HEK293 (cell line): ENCODE measurements around the gene FRMPD2.
A peak's percentile ranks its signal among the peaks of the same experiment; 100 is the strongest.

ENCODE experiments used
- CTCF ChIA-PET: fragments of 350-600 bp; formaldehyde crosslinking; extraction: SDS; loops from one replicate; lab custom pipeline; 2021; ENCODE audit warnings: antibody characterized with exemption; lab: Yijun Ruan, JAX
- POLR2A ChIA-PET: fragments of 300-600 bp; formaldehyde crosslinking; extraction: SDS; loops from one replicate; lab custom pipeline; 2020; ENCODE audit warnings: antibody characterized with exemption, inconsistent platforms; lab: Yijun Ruan, JAX
- H3K27ac ChIP-seq: fragments of 200-500 bp; sonication (Bioruptor generic); 2 replicates; pipeline ENCODE4 v1.5.1; 2014; ENCODE audit warnings: low read depth, low read length, control low read depth, inconsistent platforms; ENCODE audit errors: extremely low read depth
- H3K36me3 ChIP-seq, 2 experiments: fragments of 200-500 bp in 1 of 2; sonication (Bioruptor generic) in 1 of 2; 1 replicate in 1 of 2; 2 replicates in 1 of 2; pipeline ENCODE4 v1.5.1; 2014 to 2017; ENCODE audit warnings: inconsistent platforms in 2 of 2, low read length in 2 of 2; ENCODE audit not compliant: control insufficient read depth in 2 of 2, insufficient read depth in 1 of 2
- H3K4me1 ChIP-seq: fragments of 200-500 bp; sonication (Bioruptor generic); 2 replicates; pipeline ENCODE4 v1.5.1; 2014; ENCODE audit warnings: mild to moderate bottlenecking, low read length, inconsistent platforms; ENCODE audit not compliant: control insufficient read depth, insufficient read depth
- H3K4me3 ChIP-seq: 2 replicates; pipeline ENCODE4 v1.5.1; 2011; ENCODE audit warnings: low read depth, mild to moderate bottlenecking, control low read depth, low read length, moderate library complexity
- H3K9me3 ChIP-seq: fragments of 200-500 bp; sonication (Bioruptor generic); 2 replicates; pipeline ENCODE4 v1.5.1; 2014; ENCODE audit warnings: low read depth, low read length, inconsistent platforms; ENCODE audit not compliant: control insufficient read depth, insufficient read depth
- EGR2 ChIP-seq: fragments of 450-650 bp; formaldehyde crosslinking; IDR thresholded peaks from 2 replicates; pipeline ENCODE4 v1.5.1; 2016; ENCODE audit warnings: low read depth, missing biosample characterization, missing genetic modification characterization
- HOXC10 ChIP-seq: sonication (generic); formaldehyde crosslinking; IDR thresholded peaks from 2 replicates; pipeline ENCODE4 v1.8.1; 2023; ENCODE audit warnings: mild to moderate bottlenecking, missing genetic modification reagents
- ZBTB20 ChIP-seq: fragments of 450-650 bp; formaldehyde crosslinking; IDR thresholded peaks from 2 replicates; pipeline ENCODE4 v1.5.1; 2016; ENCODE audit warnings: missing biosample characterization, missing genetic modification characterization
- ZBTB26 ChIP-seq: fragments of 450-650 bp; formaldehyde crosslinking; optimal IDR thresholded peaks from 2 replicates; pipeline ENCODE3; 2016; ENCODE audit warnings: missing biosample characterization, mild to moderate bottlenecking, missing genetic modification characterization
- ZBTB49 ChIP-seq: fragments of 450-650 bp; formaldehyde crosslinking; IDR thresholded peaks from 2 replicates; pipeline ENCODE4 v1.5.1; 2016; ENCODE audit warnings: missing biosample characterization, missing genetic modification characterization, low read depth
- ZEB2 ChIP-seq: fragments of 450-650 bp; formaldehyde crosslinking; IDR thresholded peaks from 2 replicates; pipeline ENCODE4 v1.5.1; 2016; ENCODE audit warnings: missing biosample characterization, missing genetic modification characterization
- ZFHX2 ChIP-seq: fragments of 450-650 bp; formaldehyde crosslinking; conservative IDR thresholded peaks from 2 replicates; pipeline ENCODE4 v1.5.1; 2016; ENCODE audit warnings: missing biosample characterization, missing genetic modification characterization
- ZNF121 ChIP-seq: fragments of 450-650 bp; formaldehyde crosslinking; IDR thresholded peaks from 2 replicates; pipeline ENCODE4 v1.5.1; 2016; ENCODE audit warnings: missing biosample characterization, missing genetic modification characterization
- ZNF140 ChIP-seq: fragments of 450-650 bp; formaldehyde crosslinking; IDR thresholded peaks from 2 replicates; pipeline ENCODE4 v1.5.1; 2016; ENCODE audit warnings: missing biosample characterization, missing genetic modification characterization
- ZNF146 ChIP-seq: fragments of 450-650 bp; formaldehyde crosslinking; IDR thresholded peaks from 2 replicates; pipeline ENCODE4 v1.5.1; 2016; ENCODE audit warnings: missing biosample characterization, missing genetic modification characterization
- ZNF169 ChIP-seq: fragments of 450-650 bp; formaldehyde crosslinking; IDR thresholded peaks from 2 replicates; pipeline ENCODE4 v1.5.1; 2016; ENCODE audit warnings: missing biosample characterization, missing genetic modification characterization
- ZNF280C ChIP-seq: fragments of 450-650 bp; formaldehyde crosslinking; IDR thresholded peaks from 2 replicates; pipeline ENCODE4 v1.5.1; 2016; ENCODE audit warnings: missing biosample characterization, missing genetic modification characterization
- ZNF292 ChIP-seq: fragments of 450-650 bp; formaldehyde crosslinking; IDR thresholded peaks from 2 replicates; pipeline ENCODE4 v1.5.1; 2016; ENCODE audit warnings: low read depth, missing biosample characterization, missing genetic modification characterization, borderline replicate concordance
- ZNF350 ChIP-seq: fragments of 450-650 bp; formaldehyde crosslinking; IDR thresholded peaks from 2 replicates; pipeline ENCODE4 v1.5.0; 2017; ENCODE audit warnings: missing biosample characterization, mild to moderate bottlenecking, missing genetic modification characterization
- ZNF473 ChIP-seq: fragments of 450-650 bp; formaldehyde crosslinking; IDR thresholded peaks from 2 replicates; pipeline ENCODE4 v1.5.1; 2017; ENCODE audit warnings: missing biosample characterization, missing genetic modification characterization
- ZNF530 ChIP-seq: fragments of 450-650 bp; formaldehyde crosslinking; IDR thresholded peaks from 2 replicates; pipeline ENCODE4 v1.5.1; 2016; ENCODE audit warnings: low read depth, missing biosample characterization, missing genetic modification characterization
- ZNF621 ChIP-seq: fragments of 450-650 bp; formaldehyde crosslinking; IDR thresholded peaks from 2 replicates; pipeline ENCODE4 v1.5.1; 2017; ENCODE audit warnings: missing biosample characterization, missing genetic modification characterization
- ZNF626 ChIP-seq: fragments of 450-650 bp; sonication (Bioruptor Pico); formaldehyde crosslinking; IDR thresholded peaks from 2 replicates; pipeline ENCODE4 v1.5.1; 2018; ENCODE audit warnings: missing biosample characterization, missing genetic modification characterization, inconsistent platforms
- ZNF777 ChIP-seq: fragments of 450-650 bp; formaldehyde crosslinking; IDR thresholded peaks from 2 replicates; pipeline ENCODE4 v1.5.1; 2017; ENCODE audit warnings: missing biosample characterization, missing genetic modification characterization, borderline replicate concordance
- ZNF791 ChIP-seq: fragments of 450-650 bp; formaldehyde crosslinking; IDR thresholded peaks from 2 replicates; pipeline ENCODE4 v1.5.1; 2016; ENCODE audit warnings: missing biosample characterization, missing genetic modification characterization
- ZNF837 ChIP-seq: fragments of 450-650 bp; formaldehyde crosslinking; IDR thresholded peaks from 2 replicates; pipeline ENCODE4 v1.5.1; 2016; ENCODE audit warnings: missing biosample characterization, missing genetic modification characterization
- TF ChIP-seq, protein P1 (sequence below): fragments of 450-650 bp; formaldehyde crosslinking; IDR thresholded peaks from 2 replicates; pipeline ENCODE4 v1.5.1; 2016; ENCODE audit warnings: missing biosample characterization, missing genetic modification characterization

Gene FRMPD2

GRCh38 chr10:48257407-48257961 lies 17.0 kb downstream of the FRMPD2 start:
- POLR2A ChIA-PET, result interaction anchor here (1.7 kb wide), 1 partner anchor 14 kb away, joined by 3 read pairs; no protein-coding TSS in a partner anchor
- TF ChIP-seq ZNF791 (tag by site-specific recombination), result no peak
- TF ChIP-seq ZNF146 (tag by site-specific recombination), result no peak
- no peak for TF ChIP-seq ZNF292 (tag by site-specific recombination)
- TF ChIP-seq ZNF837, result no peak
- no peak for TF ChIP-seq ZNF350 (tag by site-specific recombination)
- no peak for TF ChIP-seq ZEB2
- TF ChIP-seq ZNF473 (tag by site-specific recombination), result no peak
- no peak for TF ChIP-seq ZNF626 (tag by site-specific recombination)
- no peak for TF ChIP-seq HOXC10
- TF ChIP-seq, protein P1, sequence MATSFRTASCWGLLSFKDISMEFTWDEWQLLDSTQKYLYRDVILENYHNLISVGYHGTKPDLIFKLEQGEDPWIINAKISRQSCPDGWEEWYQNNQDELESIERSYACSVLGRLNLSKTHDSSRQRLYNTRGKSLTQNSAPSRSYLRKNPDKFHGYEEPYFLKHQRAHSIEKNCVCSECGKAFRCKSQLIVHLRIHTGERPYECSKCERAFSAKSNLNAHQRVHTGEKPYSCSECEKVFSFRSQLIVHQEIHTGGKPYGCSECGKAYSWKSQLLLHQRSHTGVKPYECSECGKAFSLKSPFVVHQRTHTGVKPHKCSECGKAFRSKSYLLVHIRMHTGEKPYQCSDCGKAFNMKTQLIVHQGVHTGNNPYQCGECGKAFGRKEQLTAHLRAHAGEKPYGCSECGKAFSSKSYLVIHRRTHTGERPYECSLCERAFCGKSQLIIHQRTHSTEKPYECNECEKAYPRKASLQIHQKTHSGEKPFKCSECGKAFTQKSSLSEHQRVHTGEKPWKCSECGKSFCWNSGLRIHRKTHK (tag by site-specific recombination), result no peak
- no peak for TF ChIP-seq ZNF169
- no peak for TF ChIP-seq ZBTB20
- TF ChIP-seq ZNF621, result no peak
- no peak overlapping the region for H3K4me3 ChIP-seq
- no peaks in the 10 kb centered on the region for H3K9me3 ChIP-seq
- H3K4me1 ChIP-seq, result no peaks in the 10 kb centered on the region
- no peak overlapping the region for H3K27ac ChIP-seq
- H3K36me3 ChIP-seq, result no peaks in the 10 kb centered on the region
- CTCF ChIA-PET, result interaction anchor here (0.7 kb wide), 1 partner anchor 446 kb away, joined by 3 read pairs; no protein-coding TSS in a partner anchor

GRCh38 chr10:48255722-48256121 lies 18.8 kb downstream of the FRMPD2 start:
- no peak for TF ChIP-seq ZNF530 (tag by site-specific recombination)
- TF ChIP-seq ZFHX2 (tag by site-specific recombination), result peak; percentile 42
- no peak for TF ChIP-seq ZNF280C
- peak; percentile 57; the same call in 1 of the 2 replicates for TF ChIP-seq EGR2 (tag by site-specific recombination)
- TF ChIP-seq ZNF140 (tag by site-specific recombination), result no peak
- no peak for TF ChIP-seq ZNF121 (tag by site-specific recombination)
- TF ChIP-seq ZNF777, result no peak
- TF ChIP-seq ZBTB26, result no peak
- TF ChIP-seq ZBTB49 (tag by site-specific recombination), result no peak
- POLR2A ChIA-PET, result no interaction called here
- no peaks in the 10 kb centered on the region for H3K36me3 ChIP-seq
- H3K4me1 ChIP-seq, result no peaks in the 10 kb centered on the region; the same call in 1 of the 2 replicates
- H3K9me3 ChIP-seq, result no peaks in the 10 kb centered on the region
- CTCF ChIA-PET, result interaction anchor here (0.6 kb wide), 1 partner anchor 35 kb away, joined by 3 read pairs; no protein-coding TSS in a partner anchor
- no peak overlapping the region for H3K4me3 ChIP-seq
- no peak overlapping the region for H3K27ac ChIP-seq
